Activated CD8-positive, alpha-beta memory T cell treated with anti-CD3 and anti-CD28 coated beads for 4 hours (primary cell): Measurements from ENCODE around the gene SYNC.
"Not testable (repeated sequence)": the region's sequence is repeated elsewhere in the genome, so short reads cannot be mapped to it uniquely, and the experiment has no call there.

Experiments
- DNase-seq, 2 donors: peaks; one replicate each; pipeline ENCODE4 v3.0.0-alpha.2; 2020; ENCODE audit warnings: low read depth in 2 of 2

SYNC gene

GRCh38 chr1:32724678-32725614 is 22.4 kb upstream of the SYNC start:
- no peak for DNase-seq

- DNase-seq: no peak
These were observed 17.2 kb upstream of the SYNC start for GRCh38 chr1:32719681-32720275.

GRCh38 chr1:32718527-32718926 is 16.0 kb upstream of the SYNC start:
- DNase-seq: no peak

GRCh38 chr1:32718036-32718435 is 15.5 kb upstream of the SYNC start:
- DNase-seq: no peak

- DNase-seq: no peak
These were observed 14.9 kb upstream of the SYNC start for GRCh38 chr1:32717503-32717902.

GRCh38 chr1:32716312-32717148 is 14.0 kb upstream of the SYNC start:
- DNase-seq: no peak

- no peak for DNase-seq
These were observed 13.3 kb upstream of the SYNC start for GRCh38 chr1:32715901-32716311.

GRCh38 chr1:32714277-32714676 is 11.7 kb upstream of the SYNC start:
- no peak for DNase-seq

- no peak for DNase-seq
These were observed 10.5 kb upstream of the SYNC start for GRCh38 chr1:32713081-32713480.

GRCh38 chr1:32711221-32711620 is 8.7 kb upstream of the SYNC start:
- not testable (repeated sequence) for DNase-seq

- no peak for DNase-seq
These were observed 6.9 kb upstream of the SYNC start for GRCh38 chr1:32709476-32709875.

- DNase-seq: no peak
These were observed 6.5 kb upstream of the SYNC start for GRCh38 chr1:32709075-32709474.

GRCh38 chr1:32706491-32706890 is 3.9 kb upstream of the SYNC start:
- DNase-seq: no peak

- DNase-seq: no peak
These were observed 2.9 kb upstream of the SYNC start for GRCh38 chr1:32705516-32705915.

- DNase-seq: no peak
These were observed 1.1 kb upstream of the SYNC start for GRCh38 chr1:32703479-32704291.

- no peak for DNase-seq
These were observed 495 bp downstream of the SYNC start for GRCh38 chr1:32701951-32702598.

GRCh38 chr1:32701421-32701911 is 1.1 kb downstream of the SYNC start:
- no peak for DNase-seq

- DNase-seq: not testable (repeated sequence)
These were observed 5.6 kb downstream of the SYNC start for GRCh38 chr1:32696996-32697395.

- no peak for DNase-seq
These were observed 6.5 kb downstream of the SYNC start for GRCh38 chr1:32696041-32696440.

GRCh38 chr1:32695098-32695904 is 7.3 kb downstream of the SYNC start:
- DNase-seq: no peak
